Endothelial cell of umbilical vein (primary cell): Measurements from ENCODE around the gene BHLHA15.

Experiments used
- CTCF ChIP-seq, 2 donors: IDR thresholded peaks; 1 replicate in 1 of 2; 2 replicates in 1 of 2; pipeline ENCODE4 v1.5.1; 2011; ENCODE audit warnings: low read length in 2 of 2, mild to moderate bottlenecking in 2 of 2, moderate library complexity in 2 of 2, control low read depth in 1 of 2, inconsistent platforms in 1 of 2, low read depth in 1 of 2; ENCODE audit not compliant: insufficient read depth in 1 of 2; ENCODE audit errors: extremely low read depth in 1 of 2
- EZH2 ChIP-seq: IDR thresholded peaks from 2 replicates; pipeline ENCODE4 v1.6.1; 2012; ENCODE audit warnings: borderline replicate concordance, low read depth, mild to moderate bottlenecking, moderate library complexity, low read length, inconsistent platforms; ENCODE audit not compliant: severe bottlenecking
- GATA2 ChIP-seq: IDR thresholded peaks from 2 replicates; pipeline ENCODE4 v1.7.0; 2011; ENCODE audit warnings: low read depth, mild to moderate bottlenecking, moderate library complexity, mixed read lengths, low read length; ENCODE audit not compliant: insufficient read length, insufficient read depth
- JUN ChIP-seq: IDR thresholded peaks from 2 replicates; pipeline ENCODE4 v1.6.1; 2011; ENCODE audit warnings: borderline replicate concordance, low read depth; ENCODE audit not compliant: insufficient read length, insufficient read depth
- MAX ChIP-seq: IDR thresholded peaks from 2 replicates; pipeline ENCODE4 v1.6.1; 2011; ENCODE audit not compliant: insufficient read depth, insufficient read length
- MYC ChIP-seq: IDR thresholded peaks from one replicate; pipeline ENCODE4 v1.6.1; 2011; ENCODE audit warnings: mild to moderate bottlenecking, low read depth, low read length
- POLR2A ChIP-seq: IDR thresholded peaks from 2 replicates; pipeline ENCODE4 v1.6.1; 2012; ENCODE audit warnings: low read depth, mild to moderate bottlenecking, control low read depth, low read length
- POLR2AphosphoS5 ChIP-seq: IDR thresholded peaks from 2 replicates; pipeline ENCODE4 v1.6.1; 2012; ENCODE audit warnings: low read depth, mild to moderate bottlenecking, control low read depth, low read length, moderate library complexity; ENCODE audit not compliant: insufficient read depth

GRCh38 chr7:98194186-98194585 is 17.1 kb upstream of the BHLHA15 start:
- TF ChIP-seq EZH2 (no peak), POLR2AphosphoS5 (no peak), GATA2 (no peak), CTCF (IDR thresholded peaks at IDR 0.05; ENCODE audit: extremely low read depth in 1 of 2, insufficient read depth in 1 of 2, low read depth in 1 of 2, low read length in 2 of 2) (no peak), POLR2A (no peak), MAX (no peak), JUN (no peak), MYC (no peak)
